HAP-1 (cell line): ENCODE data around the gene SASH1.

ENCODE experiments used
- DNase-seq, 2 experiments: peaks; one replicate each; pipeline ENCODE4 v3.0.0-alpha.2; 2016 to 2020; ENCODE audit warnings: low spot score in 2 of 2
- H3K27me3 ChIP-seq: fragments of 250-450 bp; sonication (Bioruptor Pico); 2 replicates; pipeline ENCODE4 v1.5.1; 2020; ENCODE audit warnings: low read depth, mild to moderate bottlenecking, moderate library complexity
- H3K36me3 ChIP-seq: fragments of 250-450 bp; sonication (Bioruptor Pico); replicated peaks from 2 replicates; pipeline ENCODE4 v1.5.1; 2020; ENCODE audit warnings: mild to moderate bottlenecking
- H3K4me1 ChIP-seq: fragments of 250-450 bp; sonication (Bioruptor Pico); 2 replicates; pipeline ENCODE4 v1.5.1; 2020; ENCODE audit warnings: mild to moderate bottlenecking
- H3K4me3 ChIP-seq: fragments of 250-450 bp; sonication (Bioruptor Pico); 2 replicates; pipeline ENCODE4 v1.5.1; 2020; ENCODE audit warnings: mild to moderate bottlenecking, moderate library complexity
- H3K9me3 ChIP-seq: fragments of 250-450 bp; sonication (Bioruptor Pico); 2 replicates; pipeline ENCODE4 v1.5.1; 2020; ENCODE audit warnings: mild to moderate bottlenecking, moderate library complexity
- in situ Hi-C: fragments of 300-500 bp; cut with MboI; formaldehyde crosslinking; loops from 3 replicates; pipeline ENCODE4 v1.14.3; 2020; ENCODE audit warnings: low sequenced_read_pairs, inconsistent platforms, mixed read lengths

SASH1 gene

DNA sequence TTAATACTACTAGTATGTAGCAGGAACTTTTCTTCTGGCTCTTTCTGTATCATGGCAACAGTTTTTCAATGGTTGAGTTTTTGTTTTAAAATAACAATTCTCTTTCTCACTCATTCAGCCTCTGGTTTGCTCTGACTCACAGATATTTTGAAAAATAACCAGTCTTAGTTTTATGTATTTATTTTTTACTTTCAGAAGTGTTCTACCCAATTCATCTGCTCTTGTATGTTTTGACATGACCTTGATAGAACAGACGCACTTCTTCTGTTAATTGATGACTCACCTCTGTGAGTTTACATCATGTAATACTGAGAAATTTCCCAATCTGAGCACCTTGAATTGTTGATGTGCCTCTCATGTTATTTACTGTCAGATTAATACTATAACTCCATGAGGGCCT lies 178.9 kb downstream of the SASH1 start:
- in situ Hi-C loops, result no loop called here
- Histone ChIP-seq H3K36me3 (no peaks in the 10 kb centered on the region), H3K4me1 (peaks cover 15% of the 10 kb centered on the region), H3K9me3 (no peaks in the 10 kb centered on the region), H3K4me3 (no peak overlapping the region), H3K27me3 (no peaks in the 10 kb centered on the region)
- no peak for DNase-seq

DNA sequence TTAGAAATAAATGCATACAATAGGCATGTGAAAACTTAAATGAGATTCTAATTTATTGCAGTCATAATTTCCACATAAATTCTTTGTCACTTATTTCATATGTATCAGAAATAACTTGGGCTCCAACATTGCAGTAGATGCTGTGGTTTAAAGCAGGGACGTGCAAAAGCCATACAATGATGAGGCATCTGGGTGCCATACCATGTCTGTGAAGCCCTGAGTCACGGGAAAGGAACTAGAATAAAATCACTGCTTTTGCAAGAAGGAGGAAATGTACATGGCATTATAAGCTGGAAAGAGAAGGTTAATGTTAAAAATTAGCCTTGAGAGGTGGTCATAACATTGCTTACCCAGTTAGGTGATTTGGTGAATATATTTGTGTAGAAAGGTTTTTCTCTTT lies 180.4 kb downstream of the SASH1 start:
- Histone ChIP-seq H3K27me3 (no peaks in the 10 kb centered on the region), H3K9me3 (no peaks in the 10 kb centered on the region), H3K4me3 (no peak overlapping the region), H3K4me1 (peaks cover 15% of the 10 kb centered on the region), H3K36me3 (no peaks in the 10 kb centered on the region; the same call in 1 of the 2 replicates)
- in situ Hi-C loops, result no loop called here
- no peak for DNase-seq

DNA sequence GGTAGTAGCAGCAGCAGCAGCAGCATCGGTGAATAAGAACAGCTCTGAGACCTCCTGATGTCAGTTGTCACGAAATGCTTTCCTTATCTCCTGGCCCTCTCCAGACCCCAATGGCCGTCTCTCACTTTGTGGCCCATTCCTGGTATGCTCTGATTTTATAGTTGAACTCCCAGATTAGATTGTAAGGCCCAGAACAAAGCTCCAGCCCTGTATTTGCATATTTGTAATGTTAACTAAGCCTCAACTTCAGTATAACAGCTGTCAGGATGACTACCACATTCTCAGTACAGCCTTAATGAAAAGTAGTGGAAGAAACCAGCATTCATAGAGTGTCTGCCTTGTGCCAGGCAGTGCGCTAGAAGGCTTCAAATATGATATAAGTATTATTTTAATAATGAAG lies 180.9 kb downstream of the SASH1 start:
- Histone ChIP-seq H3K36me3 (no peaks in the 10 kb centered on the region; the same call in none of the 2 replicates), H3K4me1 (peaks cover 15% of the 10 kb centered on the region), H3K9me3 (no peaks in the 10 kb centered on the region), H3K27me3 (no peaks in the 10 kb centered on the region), H3K4me3 (no peak overlapping the region)
- in situ Hi-C loops, result no loop called here
- DNase-seq, result no peak

DNA sequence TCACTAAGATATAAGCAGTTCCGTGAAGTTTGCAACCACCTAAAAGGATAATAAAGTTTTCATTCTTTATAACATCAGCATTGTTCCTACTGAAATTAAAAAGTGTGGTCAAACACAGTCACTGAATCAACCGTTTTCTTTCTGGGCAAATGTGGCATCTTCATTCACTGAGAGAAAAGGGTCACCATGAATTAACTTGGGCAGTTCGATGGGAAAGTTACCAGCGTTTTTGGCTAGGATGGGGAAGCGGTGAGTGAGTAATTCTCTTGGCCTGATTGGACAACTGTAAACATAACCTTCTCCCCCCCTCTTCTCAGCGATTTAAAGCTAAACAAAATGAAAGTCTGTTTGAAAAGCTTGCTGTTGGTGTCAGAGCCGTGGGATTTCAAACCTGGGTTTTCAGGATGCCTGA lies 181.8 kb downstream of the SASH1 start:
- H3K4me3 ChIP-seq, result no peak overlapping the region
- no peak for DNase-seq
- in situ Hi-C loops, result no loop called here
- peaks cover 15% of the 10 kb centered on the region for H3K4me1 ChIP-seq
- H3K9me3 ChIP-seq, result no peaks in the 10 kb centered on the region
- H3K36me3 ChIP-seq, result no peaks in the 10 kb centered on the region; the same call in none of the 2 replicates
- H3K27me3 ChIP-seq, result no peaks in the 10 kb centered on the region

GRCh38 chr6:148524976-148525375 lies 182.3 kb downstream of the SASH1 start:
- in situ Hi-C loops, result no loop called here
- Histone ChIP-seq H3K27me3 (no peaks in the 10 kb centered on the region), H3K9me3 (no peaks in the 10 kb centered on the region), H3K4me1 (peaks cover 15% of the 10 kb centered on the region), H3K4me3 (no peak overlapping the region), H3K36me3 (no peaks in the 10 kb centered on the region; the same call in none of the 2 replicates)
- DNase-seq, result no peak

DNA sequence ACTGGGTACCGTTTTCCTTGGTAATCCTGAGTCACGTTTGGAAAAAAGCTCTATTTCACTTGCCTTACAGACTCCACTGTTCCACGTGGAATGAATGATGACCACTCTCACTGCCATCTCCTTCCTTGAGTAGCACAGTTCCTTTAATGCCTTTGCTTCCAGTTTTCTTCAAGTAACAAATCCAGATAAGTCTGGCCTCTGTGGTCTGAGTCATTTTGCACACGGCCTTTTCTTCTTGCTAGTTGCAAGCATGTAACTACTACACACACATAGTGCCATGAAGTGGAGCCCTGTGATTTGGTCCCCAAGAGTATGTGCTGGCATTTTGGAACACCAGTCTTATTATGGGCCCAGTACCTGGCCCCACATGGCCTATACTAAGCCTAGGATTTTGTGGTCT lies 182.8 kb downstream of the SASH1 start:
- DNase-seq, result no peak
- Histone ChIP-seq H3K27me3 (no peaks in the 10 kb centered on the region), H3K36me3 (no peaks in the 10 kb centered on the region; the same call in none of the 2 replicates), H3K4me3 (no peak overlapping the region), H3K4me1 (peaks cover 15% of the 10 kb centered on the region), H3K9me3 (no peaks in the 10 kb centered on the region)
- in situ Hi-C loops, result no loop called here

- H3K27me3 ChIP-seq, result no peaks in the 10 kb centered on the region
- peaks cover 15% of the 10 kb centered on the region for H3K4me1 ChIP-seq
- in situ Hi-C loops, result no loop called here
- H3K36me3 ChIP-seq, result no peaks in the 10 kb centered on the region; the same call in none of the 2 replicates
- DNase-seq, result no peak
- no peak overlapping the region for H3K4me3 ChIP-seq
- H3K9me3 ChIP-seq, result no peaks in the 10 kb centered on the region
Observed at GRCh38 chr6:148526145-148526544, 183.5 kb downstream of the SASH1 start.

- in situ Hi-C loops, result no loop called here
- H3K36me3 ChIP-seq, result peaks cover 4% of the 10 kb centered on the region
- H3K9me3 ChIP-seq, result no peaks in the 10 kb centered on the region
- peaks cover 8% of the 10 kb centered on the region for H3K4me1 ChIP-seq
- H3K4me3 ChIP-seq, result no peak overlapping the region
- no peaks in the 10 kb centered on the region for H3K27me3 ChIP-seq
- no peak for DNase-seq
Observed at GRCh38 chr6:148528292-148528691, 185.7 kb downstream of the SASH1 start.

DNA sequence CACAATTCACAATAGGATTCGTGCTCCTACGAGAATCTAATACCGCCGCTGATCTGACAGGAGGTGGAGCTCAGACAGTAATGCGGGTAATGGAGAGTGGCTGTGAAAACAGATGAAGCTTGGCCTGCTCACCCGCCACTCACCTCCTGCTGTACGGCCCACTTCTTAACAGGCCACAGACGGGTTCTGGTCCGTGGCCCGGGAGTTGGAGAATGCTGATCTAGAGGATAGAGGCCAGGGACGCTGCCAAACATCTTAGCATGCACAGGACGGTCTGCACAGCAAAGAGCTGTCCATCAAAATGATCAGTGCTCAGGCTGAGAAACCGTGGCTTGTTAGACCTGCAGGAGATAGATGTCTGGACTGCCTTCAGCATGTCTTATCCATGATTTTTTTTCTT lies 186.4 kb downstream of the SASH1 start:
- H3K4me3 ChIP-seq, result no peak overlapping the region
- H3K36me3 ChIP-seq, result peaks cover 5% of the 10 kb centered on the region
- in situ Hi-C loops, result no loop called here
- H3K27me3 ChIP-seq, result no peaks in the 10 kb centered on the region
- DNase-seq, result no peak
- peaks cover 8% of the 10 kb centered on the region for H3K4me1 ChIP-seq
- H3K9me3 ChIP-seq, result no peaks in the 10 kb centered on the region

DNA sequence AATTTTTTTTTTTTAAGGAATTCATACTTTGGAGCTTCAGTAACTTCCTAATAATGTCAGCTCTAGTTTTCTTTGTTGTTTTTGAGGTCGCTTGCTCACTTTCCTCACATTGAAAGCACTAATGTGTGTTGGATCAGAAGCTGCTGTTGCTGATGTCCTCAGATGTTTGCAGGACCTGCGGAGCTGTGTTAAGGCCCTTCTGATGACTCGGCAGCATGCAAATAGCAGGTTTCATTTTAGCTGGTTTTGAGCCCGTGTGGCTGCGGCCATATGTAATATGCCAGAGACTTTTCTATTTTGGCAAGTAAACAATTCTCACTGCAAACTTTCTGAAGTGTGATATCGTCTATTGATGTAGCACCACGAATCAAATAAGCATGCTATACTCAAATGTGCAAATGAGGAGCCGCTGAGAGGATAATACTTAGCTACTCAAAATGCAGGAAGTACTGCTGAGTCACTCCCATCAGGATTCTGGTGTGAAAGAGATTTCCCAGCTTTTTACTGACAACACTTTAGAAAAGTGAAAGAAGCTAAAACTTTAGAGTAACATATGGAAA lies 187.8 kb downstream of the SASH1 start:
- in situ Hi-C loops, result no loop called here
- DNase-seq, result no peak
- Histone ChIP-seq H3K4me1 (peaks cover 8% of the 10 kb centered on the region), H3K27me3 (no peaks in the 10 kb centered on the region), H3K9me3 (no peaks in the 10 kb centered on the region), H3K36me3 (peaks cover 5% of the 10 kb centered on the region), H3K4me3 (no peak overlapping the region)

GRCh38 chr6:148530976-148531375 lies 188.3 kb downstream of the SASH1 start:
- Histone ChIP-seq H3K27me3 (no peaks in the 10 kb centered on the region), H3K36me3 (peaks cover 5% of the 10 kb centered on the region), H3K4me1 (peaks cover 8% of the 10 kb centered on the region), H3K4me3 (no peak overlapping the region), H3K9me3 (no peaks in the 10 kb centered on the region)
- no peak for DNase-seq
- in situ Hi-C loops, result no loop called here

- H3K9me3 ChIP-seq, result no peaks in the 10 kb centered on the region
- H3K4me1 ChIP-seq, result peaks cover 5% of the 10 kb centered on the region
- in situ Hi-C loops, result no loop called here
- DNase-seq, result no peak
- no peak overlapping the region for H3K4me3 ChIP-seq
- H3K27me3 ChIP-seq, result no peaks in the 10 kb centered on the region
- peaks cover 5% of the 10 kb centered on the region; the same call in 1 of the 2 replicates for H3K36me3 ChIP-seq
Observed at GRCh38 chr6:148532698-148533097, 190.1 kb downstream of the SASH1 start.

DNA sequence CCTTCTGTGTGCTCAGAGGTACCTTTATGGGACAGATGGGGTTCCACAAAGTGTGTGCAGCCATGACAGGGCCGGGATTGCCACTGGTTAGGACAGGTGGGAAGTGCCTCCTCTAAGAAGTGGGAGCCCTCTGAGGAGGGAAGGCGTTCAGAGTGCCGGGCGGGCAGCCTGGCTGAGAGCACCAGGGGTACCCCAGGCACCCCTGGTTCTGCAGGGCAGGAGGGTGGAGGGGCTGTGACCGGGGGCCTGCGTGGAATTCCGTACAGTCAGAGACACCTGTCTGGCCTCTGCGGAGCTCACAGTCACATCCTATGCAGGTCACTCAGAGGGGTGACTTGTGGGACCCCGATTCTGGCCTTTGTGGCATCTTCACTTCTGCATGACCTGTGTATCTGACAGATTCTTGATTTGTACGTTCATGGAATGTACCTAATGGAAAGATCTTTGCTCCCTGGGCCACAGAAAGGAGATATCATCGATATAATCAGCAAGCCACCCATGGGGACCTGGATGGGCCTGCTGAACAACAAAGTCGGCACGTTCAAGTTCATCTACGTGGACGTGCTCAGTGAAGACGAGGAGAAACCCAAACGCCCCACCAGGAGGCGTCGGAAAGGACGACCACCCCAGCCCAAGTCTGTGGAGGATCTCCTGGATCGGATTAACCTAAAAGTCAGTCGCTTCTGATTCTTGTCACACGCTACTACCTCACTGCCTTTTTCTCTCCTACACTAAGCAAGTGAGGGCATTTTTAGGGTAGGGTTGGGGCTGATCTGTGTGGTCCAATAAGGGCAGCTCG lies 190.9 kb downstream of the SASH1 start:
- Histone ChIP-seq H3K4me1 (peaks cover 8% of the 10 kb centered on the region), H3K27me3 (no peaks in the 10 kb centered on the region), H3K36me3 (peaks cover 5% of the 10 kb centered on the region; the same call in 1 of the 2 replicates), H3K9me3 (no peaks in the 10 kb centered on the region), H3K4me3 (no peak overlapping the region)
- DNase-seq, result no peak
- in situ Hi-C loops, result no loop called here

GRCh38 chr6:148534871-148535270 lies 192.2 kb downstream of the SASH1 start:
- peaks cover 15% of the 10 kb centered on the region for H3K4me1 ChIP-seq

More at GRCh38 chr6:148534871-148535270, 192.2 kb downstream of the SASH1 start:
- H3K27me3 ChIP-seq, result no peaks in the 10 kb centered on the region
- DNase-seq, result no peak
- no peaks in the 10 kb centered on the region for H3K9me3 ChIP-seq
- H3K36me3 ChIP-seq, result peaks cover 5% of the 10 kb centered on the region; the same call in 1 of the 2 replicates
- no peak overlapping the region for H3K4me3 ChIP-seq
- in situ Hi-C loops, result no loop called here
